ENCODE results near the gene PCDH7.

The PCDH7 gene

GRCh38 chr4:30722092-30722358 is 1.9 kb downstream of the PCDH7 start:
- no peaks in the 10 kb centered on the region for H3K27me3 ChIP-seq (ENCODE audit: control insufficient read depth, insufficient read depth, low read length)

DNA sequence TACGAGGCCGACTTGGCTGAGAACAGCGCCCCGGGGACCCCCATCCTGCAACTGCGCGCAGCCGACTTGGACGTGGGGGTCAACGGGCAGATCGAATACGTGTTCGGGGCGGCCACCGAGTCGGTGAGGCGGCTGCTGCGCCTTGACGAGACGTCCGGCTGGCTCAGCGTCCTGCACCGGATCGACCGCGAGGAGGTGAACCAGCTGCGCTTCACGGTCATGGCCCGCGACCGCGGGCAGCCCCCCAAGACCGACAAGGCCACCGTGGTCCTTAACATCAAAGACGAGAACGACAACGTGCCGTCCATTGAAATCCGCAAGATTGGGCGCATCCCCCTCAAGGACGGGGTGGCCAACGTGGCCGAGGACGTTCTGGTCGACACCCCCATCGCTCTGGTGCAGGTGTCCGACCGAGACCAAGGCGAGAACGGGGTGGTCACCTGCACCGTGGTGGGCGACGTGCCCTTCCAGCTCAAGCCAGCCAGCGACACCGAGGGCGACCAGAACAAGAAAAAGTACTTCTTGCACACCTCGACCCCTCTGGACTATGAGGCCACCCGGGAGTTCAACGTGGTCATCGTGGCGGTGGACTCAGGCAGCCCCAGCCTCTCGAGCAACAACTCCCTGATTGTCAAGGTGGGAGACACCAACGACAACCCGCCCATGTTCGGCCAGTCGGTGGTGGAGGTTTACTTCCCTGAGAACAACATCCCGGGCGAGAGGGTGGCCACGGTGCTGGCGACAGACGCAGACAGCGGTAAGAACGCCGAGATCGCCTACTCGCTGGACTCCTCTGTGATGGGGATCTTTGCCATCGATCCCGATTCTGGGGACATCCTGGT is 2.4 kb downstream of the PCDH7 start:
- Histone ChIP-seq H2AFZ (no peak overlapping the region), H3K27ac (no peak overlapping the region), H3K36me3 (ENCODE audit: control insufficient read depth, insufficient read depth, low read length) (no peaks in the 10 kb centered on the region), H3K79me2 (no peaks in the 10 kb centered on the region), H3K9me3 (ENCODE audit: control insufficient read depth, low read length) (no peaks in the 10 kb centered on the region), H3K4me3 (ENCODE audit: low read depth, low read length) (no peak overlapping the region), H3K4me2 (ENCODE audit: low read length) (peak overlapping the region; percentile 59), H3K27me3 (ENCODE audit: control insufficient read depth, insufficient read depth, low read length) (no peaks in the 10 kb centered on the region), H3K4me1 (no peaks in the 10 kb centered on the region), H3K9ac (no peak overlapping the region)
- TF ChIP-seq CTCF (IDR thresholded peaks at IDR 0.05) = no peak

More at GRCh38 chr4:30722092-30722358, 1.9 kb downstream of the PCDH7 start:
- peak overlapping the region; percentile 59 for H3K4me2 ChIP-seq (ENCODE audit: low read length)
- no peak overlapping the region for H3K9ac ChIP-seq
- H2AFZ ChIP-seq = no peak overlapping the region
- H3K27ac ChIP-seq = no peak overlapping the region
- H3K79me2 ChIP-seq = no peaks in the 10 kb centered on the region
- TF ChIP-seq CTCF (IDR thresholded peaks at IDR 0.05) = no peak
- no peak overlapping the region for H3K4me3 ChIP-seq (ENCODE audit: low read depth, low read length)
- H3K4me1 ChIP-seq = no peaks in the 10 kb centered on the region
- H3K9me3 ChIP-seq (ENCODE audit: control insufficient read depth, low read length) = no peaks in the 10 kb centered on the region
- H3K36me3 ChIP-seq (ENCODE audit: control insufficient read depth, insufficient read depth, low read length) = no peaks in the 10 kb centered on the region

GRCh38 chr4:30723201-30723955 is 3.2 kb downstream of the PCDH7 start:
- peak overlapping the region; percentile 59 for H3K4me2 ChIP-seq (ENCODE audit: low read length)
- H2AFZ ChIP-seq = no peak overlapping the region
- H3K27ac ChIP-seq = no peak overlapping the region
- H3K9me3 ChIP-seq (ENCODE audit: control insufficient read depth, low read length) = no peaks in the 10 kb centered on the region
- H3K4me3 ChIP-seq (ENCODE audit: low read depth, low read length) = no peak overlapping the region
- no peaks in the 10 kb centered on the region for H3K27me3 ChIP-seq (ENCODE audit: control insufficient read depth, insufficient read depth, low read length)
- H3K79me2 ChIP-seq = no peaks in the 10 kb centered on the region
- H3K36me3 ChIP-seq (ENCODE audit: control insufficient read depth, insufficient read depth, low read length) = no peaks in the 10 kb centered on the region
- no peak for TF ChIP-seq CTCF (IDR thresholded peaks at IDR 0.05)
- H3K4me1 ChIP-seq = no peaks in the 10 kb centered on the region
- H3K9ac ChIP-seq = no peak overlapping the region

- Histone ChIP-seq H2AFZ (no peak overlapping the region), H3K36me3 (ENCODE audit: control insufficient read depth, insufficient read depth, low read length) (no peaks in the 10 kb centered on the region), H3K79me2 (no peaks in the 10 kb centered on the region), H3K4me3 (ENCODE audit: low read depth, low read length) (no peak overlapping the region), H3K9me3 (ENCODE audit: control insufficient read depth, low read length) (no peaks in the 10 kb centered on the region), H3K9ac (no peak overlapping the region), H3K27me3 (ENCODE audit: control insufficient read depth, insufficient read depth, low read length) (no peaks in the 10 kb centered on the region), H3K27ac (no peak overlapping the region), H3K4me1 (no peaks in the 10 kb centered on the region), H3K4me2 (ENCODE audit: low read length) (no peak overlapping the region)
- TF ChIP-seq CTCF (IDR thresholded peaks at IDR 0.05) = no peak
These were observed 4.1 kb downstream of the PCDH7 start for GRCh38 chr4:30724247-30724646.

Measured in parathyroid adenoma (tissue), 2 donors.